GM19467 (cell line): ENCODE results near the gene HSD17B1.
"Not testable (repeated sequence)": the region's sequence is repeated elsewhere in the genome, so short reads cannot be mapped to it uniquely, and the experiment has no call there.

Experiments
- ATAC-seq: cut with Tn5 transposase; IDR thresholded peaks from one replicate; pipeline ENCODE4 v1.9.1; 2021; ENCODE audit warnings: mild to moderate bottlenecking, moderate library complexity; ENCODE audit not compliant: unreplicated experiment

Gene HSD17B1

GRCh38 chr17:42545755-42546505, 6.8 kb upstream of the HSD17B1 start:
- not testable (repeated sequence) for ATAC-seq

GRCh38 chr17:42547001-42547461, 5.7 kb upstream of the HSD17B1 start:
- no peak for ATAC-seq

GRCh38 chr17:42547698-42548069, 5.0 kb upstream of the HSD17B1 start:
- no peak for ATAC-seq

DNA sequence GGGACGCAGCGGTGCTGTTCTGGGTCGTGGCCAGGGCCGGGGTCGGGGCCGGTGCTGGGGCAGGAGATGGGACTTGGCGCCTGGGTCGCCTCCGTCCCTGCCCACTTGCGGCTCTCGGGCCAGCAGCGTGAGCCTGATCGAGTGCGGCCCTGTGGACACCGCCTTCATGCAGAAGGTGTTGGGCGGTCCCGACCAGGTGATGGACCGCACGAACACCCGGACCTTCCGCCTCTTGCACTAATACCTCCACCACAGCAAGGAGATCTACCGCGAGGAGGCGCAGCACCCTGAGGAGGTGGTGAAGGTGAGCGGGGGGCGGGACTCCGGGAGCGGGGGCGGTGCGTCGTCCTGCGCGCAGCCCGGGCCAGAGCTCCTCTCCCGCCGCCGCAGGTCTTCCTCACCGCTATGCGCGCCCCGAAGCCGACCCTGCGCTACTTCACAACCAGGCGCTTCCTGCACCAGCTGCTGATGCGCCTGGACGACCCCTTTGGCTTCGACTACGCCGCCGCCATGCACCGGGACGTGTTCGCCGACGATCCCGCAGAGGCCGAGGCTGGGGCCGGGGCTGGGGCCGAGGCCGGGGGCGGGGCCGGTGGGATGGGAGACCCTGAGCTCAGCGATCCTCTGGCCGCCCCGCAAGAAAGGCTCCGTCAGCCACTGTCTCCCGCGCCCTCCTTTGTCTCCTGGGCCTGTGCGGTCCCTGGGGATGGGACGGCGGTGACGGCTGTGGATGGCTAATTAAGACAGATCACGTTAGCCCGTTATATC, 4.5 kb upstream of the HSD17B1 start:
- ATAC-seq: peak; percentile 48

DNA sequence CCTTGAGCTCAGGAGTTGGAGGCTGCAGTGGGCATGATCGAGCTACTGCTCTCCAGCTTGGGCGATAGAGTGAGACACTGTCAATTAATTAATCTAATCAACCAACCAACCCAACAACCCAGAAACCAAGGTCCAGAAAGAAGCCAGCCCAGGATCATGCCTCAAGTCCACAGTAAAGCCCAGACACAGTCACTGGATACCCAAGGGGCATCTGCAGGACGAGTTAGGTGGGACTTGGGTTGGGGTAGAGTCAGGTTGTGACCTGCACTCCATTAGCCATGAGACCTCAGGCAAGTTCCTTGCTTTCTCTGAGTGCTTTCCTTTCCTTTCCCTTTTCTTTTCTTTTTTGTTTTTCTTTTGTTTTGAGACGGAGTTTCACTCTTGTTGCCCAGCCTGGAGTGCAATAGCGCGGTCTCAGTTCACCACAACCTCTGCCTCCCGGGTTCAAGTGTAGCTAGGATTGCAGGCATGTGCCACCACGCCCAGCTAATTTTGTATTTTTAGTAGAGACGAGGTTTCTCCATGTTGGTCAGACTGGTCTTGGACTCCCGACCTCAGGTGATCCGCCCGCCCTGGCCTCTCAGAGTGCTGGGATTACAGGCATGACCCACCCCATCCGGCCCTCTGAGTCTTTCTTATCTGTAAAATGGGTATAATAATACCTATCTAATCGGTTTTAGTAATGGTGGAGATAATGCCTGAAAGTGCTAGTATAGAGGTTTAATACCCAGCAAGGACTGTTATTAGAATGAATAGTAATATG, 3.5 kb upstream of the HSD17B1 start:
- no peak for ATAC-seq

- ATAC-seq: no peak
Measured at GRCh38 chr17:42553161-42553818, 567 bp downstream of the HSD17B1 start.

DNA sequence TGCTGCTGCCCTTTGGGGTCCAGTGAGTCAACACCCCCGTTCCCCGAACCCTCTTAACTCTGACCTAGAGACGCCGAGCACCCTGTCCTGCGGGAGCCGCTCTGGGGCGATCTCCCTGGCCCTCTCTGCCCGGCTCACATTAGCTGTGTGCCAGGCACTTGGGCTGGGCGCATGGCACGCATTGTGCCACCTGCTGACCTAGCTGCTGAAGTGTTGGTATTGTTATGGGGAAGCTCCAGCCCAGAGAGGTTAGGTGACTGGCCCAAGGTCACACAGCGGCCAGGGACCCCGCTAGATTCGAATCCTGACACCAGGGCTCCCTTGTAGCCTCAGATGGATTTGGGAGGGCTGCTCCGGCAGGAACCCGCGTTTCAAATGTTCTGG, 1.1 kb downstream of the HSD17B1 start:
- no peak for ATAC-seq

GRCh38 chr17:42554250-42555121, 1.8 kb downstream of the HSD17B1 start:
- peak; percentile 74 for ATAC-seq

GRCh38 chr17:42555122-42555622, 2.4 kb downstream of the HSD17B1 start:
- no peak for ATAC-seq

- not testable (repeated sequence) for ATAC-seq
Measured at GRCh38 chr17:42555961-42556617, 3.4 kb downstream of the HSD17B1 start.

DNA sequence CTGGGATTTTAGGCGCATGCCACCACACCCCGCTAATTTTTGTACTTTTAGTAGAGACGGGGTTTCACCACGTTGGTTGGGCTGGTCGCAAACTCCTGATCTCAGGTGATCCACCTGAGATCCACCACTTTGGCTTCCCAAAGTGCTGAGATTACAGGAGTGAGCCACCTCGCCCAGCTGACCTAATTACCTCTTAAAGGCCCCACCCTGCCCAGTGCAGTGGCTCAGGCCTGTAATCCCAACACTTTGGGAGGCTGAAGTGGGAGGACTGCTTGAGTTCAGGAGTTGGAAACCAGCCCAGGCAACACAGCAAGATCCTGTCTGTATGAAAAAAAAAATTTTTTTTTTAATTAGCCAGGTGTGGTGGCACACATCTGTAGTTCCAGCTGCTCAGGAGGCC, 6.4 kb downstream of the HSD17B1 start:
- ATAC-seq: no peak

DNA sequence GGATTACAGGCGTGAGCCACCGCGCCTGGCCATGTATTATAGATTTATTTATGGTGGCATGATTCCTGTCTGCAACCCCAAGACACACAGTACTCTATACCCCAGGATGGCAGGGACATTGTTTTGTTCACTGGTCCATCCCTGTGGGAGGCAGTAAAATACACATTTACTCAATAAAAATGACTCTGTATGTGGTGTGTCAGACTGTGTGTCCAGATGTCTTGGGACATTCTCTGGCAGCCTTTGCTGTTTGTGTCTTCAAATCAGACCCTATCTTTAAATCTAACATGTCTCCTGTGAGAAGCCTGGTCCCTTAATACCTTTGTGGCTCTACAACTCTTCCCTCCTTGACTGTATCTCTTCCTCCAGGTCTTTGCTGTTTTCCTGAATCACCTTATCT, 7.5 kb downstream of the HSD17B1 start:
- ATAC-seq: no peak

GRCh38 chr17:42561897-42562387, 9.2 kb downstream of the HSD17B1 start, which contains the start of gene COASY:
COASY (plus strand) TSS chr17:42562148; CDS start chr17:42562623, 475 bp downstream.
- ATAC-seq: no peak

GRCh38 chr17:42562388-42563142, 9.8 kb downstream of the HSD17B1 start:
- no peak for ATAC-seq

DNA sequence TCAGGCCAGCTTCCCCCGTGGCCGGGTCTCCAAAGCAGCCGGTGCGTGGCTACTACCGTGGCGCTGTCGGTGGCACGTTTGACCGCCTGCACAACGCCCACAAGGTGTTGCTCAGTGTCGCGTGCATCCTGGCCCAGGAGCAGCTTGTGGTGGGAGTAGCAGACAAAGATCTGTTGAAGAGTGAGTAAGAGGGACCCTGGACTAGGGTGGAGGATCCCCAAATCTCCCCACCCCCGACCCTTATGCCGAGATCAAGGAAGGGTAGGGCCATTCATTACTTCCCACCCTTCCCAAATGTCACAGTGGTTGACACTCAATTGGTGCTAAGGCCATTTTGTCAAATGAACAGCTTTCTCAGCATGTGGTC, 10.4 kb downstream of the HSD17B1 start:
- ATAC-seq: no peak

- no peak for ATAC-seq
Measured at GRCh38 chr17:42563543-42563942, 10.8 kb downstream of the HSD17B1 start.

DNA sequence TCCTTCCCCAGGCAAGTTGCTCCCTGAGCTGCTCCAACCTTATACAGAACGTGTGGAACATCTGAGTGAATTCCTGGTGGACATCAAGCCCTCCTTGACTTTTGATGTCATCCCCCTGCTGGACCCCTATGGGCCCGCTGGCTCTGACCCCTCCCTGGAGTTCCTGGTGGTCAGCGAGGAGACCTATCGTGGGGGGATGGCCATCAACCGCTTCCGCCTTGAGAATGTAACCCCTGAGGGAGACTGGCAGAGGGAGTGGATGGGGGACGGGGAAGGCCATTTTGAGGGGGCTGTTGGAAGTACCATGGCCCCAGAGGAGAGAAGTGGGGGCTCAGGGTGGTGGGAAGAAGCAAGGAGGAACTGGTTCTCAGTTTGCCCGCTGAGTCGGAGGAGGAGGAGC, 11.2 kb downstream of the HSD17B1 start:
- ATAC-seq: no peak

GRCh38 chr17:42564815-42565522, 12.2 kb downstream of the HSD17B1 start:
- ATAC-seq: no peak
